HG03558 (cell line): ENCODE data around the gene GAK.

Experiments used
- ATAC-seq: cut with Tn5 transposase; IDR thresholded peaks from one replicate; pipeline ENCODE4 v1.9.1; 2021; ENCODE audit warnings: moderate number of reproducible peaks; ENCODE audit not compliant: unreplicated experiment; ENCODE audit errors: extremely low read depth

The GAK gene

DNA sequence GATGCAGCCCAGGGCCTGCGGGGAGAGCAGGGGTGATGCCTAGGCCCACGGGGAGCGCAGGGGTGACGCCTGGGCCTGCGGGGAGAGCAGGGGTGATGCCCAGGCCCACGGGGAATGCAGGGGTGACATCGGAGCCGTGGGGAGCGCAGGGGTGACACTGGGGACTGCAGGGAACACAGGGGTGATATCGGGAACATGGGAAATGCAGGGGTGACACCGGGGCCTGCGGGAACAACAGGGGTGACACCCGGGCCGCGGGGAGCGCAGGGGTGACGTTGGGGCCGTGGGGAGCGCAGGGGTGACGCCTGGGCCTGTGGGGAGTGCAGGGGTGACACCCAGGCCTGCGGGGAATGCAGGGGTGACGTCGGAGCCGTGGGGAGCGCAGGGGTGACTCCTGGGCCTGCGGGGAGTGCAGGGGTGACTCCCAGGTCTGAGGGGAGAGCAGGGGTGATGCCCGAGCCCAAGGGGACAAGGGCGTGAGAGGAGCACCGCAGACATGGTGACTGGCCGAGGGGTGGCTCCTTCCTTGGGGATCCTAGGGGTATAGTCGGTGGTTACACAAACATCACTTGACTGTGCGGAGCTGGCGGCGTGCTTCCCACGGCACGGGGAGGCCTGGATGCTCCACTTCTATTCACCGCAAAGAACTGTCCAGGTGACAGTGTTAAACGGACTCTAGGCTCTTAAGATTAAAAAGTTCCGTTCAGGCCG is 38.0 kb downstream of the GAK start:
- no peak for ATAC-seq

- no peak for ATAC-seq
Measured at GRCh38 chr4:893276-893994, 38.7 kb downstream of the GAK start.

GRCh38 chr4:892780-893179 is 39.3 kb downstream of the GAK start:
- ATAC-seq: no peak

DNA sequence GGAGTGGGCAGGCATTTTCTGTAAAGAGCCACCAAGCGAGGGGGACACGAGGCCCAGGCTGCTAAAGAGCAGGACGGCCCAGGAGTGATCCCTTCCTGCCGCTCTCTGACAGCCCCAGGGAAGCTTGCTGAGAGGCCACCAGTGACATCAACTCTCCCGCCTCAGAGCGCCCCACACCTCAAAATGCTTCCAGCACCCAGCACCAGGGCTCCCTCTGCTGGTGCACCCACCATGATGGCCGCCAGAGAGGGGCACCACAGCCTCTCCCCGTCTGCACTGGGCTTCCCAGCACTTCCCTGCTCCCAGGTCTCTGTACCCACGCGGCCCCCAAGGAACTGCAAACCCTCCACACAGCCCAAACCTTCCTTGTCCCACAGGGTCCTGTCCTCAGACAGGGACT is 40.4 kb downstream of the GAK start:
- ATAC-seq: no peak

- ATAC-seq: no peak
Measured at GRCh38 chr4:890036-890695, 42.0 kb downstream of the GAK start.

DNA sequence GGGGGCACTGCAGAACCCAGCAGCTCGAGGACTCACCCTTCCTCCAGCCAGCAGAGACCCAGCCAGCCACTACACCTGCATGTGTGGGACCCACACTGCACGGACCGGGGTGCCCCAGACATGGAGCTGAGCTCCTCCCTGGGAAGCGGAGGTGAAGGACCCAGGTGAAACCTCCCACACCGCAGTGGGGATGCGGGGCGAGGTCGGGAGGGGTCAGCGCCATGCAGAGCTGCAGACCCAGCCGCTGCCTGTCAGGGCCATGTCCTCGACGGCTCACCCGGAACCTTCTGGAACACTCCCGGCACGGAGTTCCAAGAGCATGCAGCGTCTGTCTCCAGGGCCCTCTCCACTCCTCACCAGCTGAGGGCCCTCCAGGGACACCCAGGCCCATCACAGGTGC is 42.6 kb downstream of the GAK start:
- no peak for ATAC-seq

- ATAC-seq: no peak
Measured at GRCh38 chr4:888029-888428, 44.1 kb downstream of the GAK start.

- ATAC-seq: no peak
Measured at GRCh38 chr4:887034-887763, 44.9 kb downstream of the GAK start.

DNA sequence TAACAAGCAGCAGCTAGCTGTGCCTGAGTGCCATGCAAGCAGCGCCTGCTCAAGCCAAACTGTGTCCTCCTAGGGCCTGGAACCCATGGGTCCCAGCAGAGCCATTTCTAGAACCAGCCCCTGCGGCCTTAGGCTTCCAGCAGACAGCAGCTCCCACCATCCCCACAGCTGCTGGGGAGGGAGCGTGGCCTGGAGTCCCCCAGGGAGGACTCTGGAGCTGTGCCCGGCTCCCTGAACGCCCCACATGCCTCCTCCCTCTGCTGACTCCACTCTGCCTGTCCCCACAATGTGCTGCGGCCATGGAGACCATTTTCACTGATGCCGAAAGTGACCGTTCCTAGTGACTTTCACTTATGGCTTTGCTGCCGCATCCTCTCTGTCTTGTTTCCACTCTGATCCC is 45.9 kb downstream of the GAK start:
- ATAC-seq: no peak

DNA sequence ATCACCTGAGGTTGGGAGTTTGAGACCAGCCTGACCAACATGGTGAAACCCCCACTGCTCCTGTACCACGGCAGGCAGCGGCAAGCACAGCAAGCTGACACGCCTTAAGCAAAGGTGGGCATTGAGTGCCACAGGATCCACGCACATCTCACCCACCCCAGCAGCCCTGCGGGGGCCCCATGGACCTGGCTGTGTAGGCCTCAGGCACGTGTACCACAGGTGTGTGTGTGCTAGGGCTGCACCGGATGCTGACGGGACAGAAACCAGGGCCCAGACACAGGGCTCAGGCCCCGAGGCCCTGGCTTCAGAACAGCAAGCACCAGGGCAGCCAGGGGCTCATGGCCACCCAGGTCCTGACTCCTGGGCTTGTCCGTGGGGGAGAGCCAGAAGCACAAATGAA is 46.8 kb downstream of the GAK start:
- no peak for ATAC-seq

- ATAC-seq: no peak
Measured at GRCh38 chr4:884896-885295, 47.2 kb downstream of the GAK start.

GRCh38 chr4:884259-884658 is 47.9 kb downstream of the GAK start:
- ATAC-seq: no peak

DNA sequence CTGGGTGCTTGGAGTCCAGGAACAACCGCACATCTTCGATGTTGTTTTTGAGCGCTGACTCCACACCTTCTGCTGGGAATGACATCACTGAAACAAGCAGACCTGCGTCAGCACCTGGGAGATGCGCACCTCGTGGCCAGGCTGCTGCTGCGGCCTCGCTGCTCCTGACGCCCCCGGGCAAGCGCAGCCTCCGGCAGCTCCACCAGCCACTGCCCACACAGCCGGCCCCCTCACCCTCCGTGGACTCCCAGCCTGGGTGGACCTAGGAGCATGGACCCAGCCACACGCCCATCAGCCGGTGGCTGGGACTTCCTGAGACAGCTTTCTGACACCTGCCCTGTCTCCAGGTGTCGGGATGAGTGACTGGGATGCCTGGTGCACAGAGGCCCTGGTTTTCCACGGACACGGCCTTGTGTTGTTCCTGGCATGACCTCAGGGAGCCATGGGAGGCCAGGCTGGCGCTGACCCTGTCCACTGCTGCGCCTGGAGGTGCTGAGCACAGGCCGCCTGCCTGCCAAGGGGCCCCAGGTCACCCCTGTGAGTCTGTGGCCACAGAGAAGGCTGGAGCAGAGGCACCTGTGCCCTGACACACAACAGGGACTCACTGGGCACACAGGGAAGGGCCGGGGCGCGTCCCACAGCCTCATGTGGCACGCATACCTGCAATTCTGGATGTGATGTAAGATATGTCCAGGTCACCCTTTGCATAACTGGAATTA is 48.6 kb downstream of the GAK start:
- ATAC-seq: no peak

DNA sequence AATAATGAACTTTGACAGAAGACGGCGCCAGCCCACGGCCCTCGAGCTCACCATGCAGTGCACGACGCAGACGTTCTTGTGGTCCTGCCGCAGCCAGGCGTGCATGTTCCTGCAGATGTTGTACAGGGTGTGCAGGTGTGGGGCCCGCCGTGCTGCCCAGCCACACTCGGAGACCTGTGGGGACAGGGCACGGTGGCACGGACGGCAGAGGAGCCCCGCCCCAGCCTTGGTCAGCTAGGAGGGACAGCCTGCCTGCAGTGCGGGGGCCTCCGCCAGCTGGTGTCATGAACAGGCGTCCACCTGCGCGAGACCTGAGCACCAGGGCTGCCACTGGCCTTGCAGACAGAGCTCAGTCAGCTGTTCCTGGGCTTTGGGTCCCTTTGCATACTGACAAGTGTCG is 49.5 kb downstream of the GAK start:
- no peak for ATAC-seq

- ATAC-seq: no peak
Measured at GRCh38 chr4:881709-882108, 50.4 kb downstream of the GAK start.

GRCh38 chr4:880684-881405 is 51.3 kb downstream of the GAK start:
- no peak for ATAC-seq

DNA sequence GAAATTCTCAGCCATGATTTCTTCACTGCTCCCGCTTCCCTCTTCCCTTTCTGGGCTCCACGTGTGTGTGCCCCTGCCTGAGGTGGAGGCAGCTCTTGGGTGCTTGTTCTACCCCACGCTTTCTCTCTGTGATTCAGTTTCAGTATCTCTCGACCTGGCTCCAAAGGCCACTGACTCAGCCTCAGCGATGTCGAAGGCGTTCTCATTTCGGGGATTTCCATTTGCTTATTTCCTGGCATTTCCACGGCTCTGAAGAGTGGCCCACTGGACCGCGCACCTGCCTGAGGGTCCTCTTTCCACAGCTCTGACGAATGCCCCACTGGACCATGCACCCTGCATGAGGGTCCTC is 52.4 kb downstream of the GAK start:
- no peak for ATAC-seq

DNA sequence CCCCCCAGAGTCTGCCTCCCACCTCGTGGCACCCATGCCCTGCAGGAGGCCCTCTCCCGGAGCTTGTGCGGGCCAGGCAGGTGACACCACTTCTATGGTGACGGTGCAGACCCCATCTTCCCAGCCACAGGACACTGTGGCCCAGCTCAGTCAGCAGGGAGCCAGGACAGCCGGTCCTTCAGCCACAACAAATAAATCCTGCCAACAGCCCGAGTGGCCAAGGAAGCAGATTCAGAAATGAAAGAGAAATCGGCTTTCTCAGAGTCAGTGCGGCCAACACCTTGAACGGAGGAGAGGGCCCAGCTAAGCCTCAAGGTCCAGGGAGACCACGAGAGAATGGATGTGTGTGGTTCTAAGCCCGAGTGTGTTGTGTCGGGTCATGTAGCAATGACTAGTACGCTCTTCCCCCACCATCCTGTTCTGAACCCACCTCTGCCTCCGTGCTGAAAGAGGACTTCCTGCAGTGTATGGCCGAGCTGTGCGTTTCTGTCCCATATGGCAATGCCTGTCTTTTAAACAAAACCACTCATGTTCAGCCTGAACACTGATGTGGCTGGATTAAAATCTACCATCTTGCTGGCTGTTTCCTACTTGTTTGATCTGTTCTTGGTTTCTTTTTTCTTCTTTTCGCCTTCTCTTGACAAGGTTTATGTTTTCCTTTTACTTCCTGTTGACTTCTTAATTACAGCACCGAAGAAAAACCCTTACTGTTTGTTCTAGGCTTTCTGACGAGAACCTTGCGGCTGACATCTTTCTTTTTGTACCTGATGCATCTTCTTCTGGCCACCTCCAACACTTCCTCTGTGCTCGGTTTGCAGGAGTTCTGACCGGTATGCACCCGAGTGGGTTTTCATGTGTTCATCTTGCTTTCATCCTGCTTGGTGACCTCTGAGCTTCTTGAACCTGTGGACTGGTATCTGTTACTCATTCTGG is 53.1 kb downstream of the GAK start:
- no peak for ATAC-seq

DNA sequence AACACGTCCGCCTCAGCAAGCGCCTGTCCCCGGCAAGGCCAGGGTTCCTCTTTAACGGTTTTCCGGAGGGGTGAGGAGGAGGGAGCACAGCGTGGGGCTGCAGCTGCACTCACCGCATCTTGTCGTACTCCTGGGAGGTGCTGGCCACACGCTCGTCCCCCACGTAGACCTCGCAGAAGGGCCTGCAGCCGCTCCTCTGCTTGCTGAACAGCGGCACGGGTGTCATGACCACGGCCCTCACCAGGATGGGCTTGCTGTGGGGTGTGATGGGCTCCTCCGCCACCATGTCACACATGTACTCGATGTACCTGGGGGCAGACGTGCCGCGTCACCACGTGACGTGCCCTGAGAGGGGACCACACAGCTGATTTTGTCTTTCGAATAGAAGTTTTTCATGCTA is 54.6 kb downstream of the GAK start:
- no peak for ATAC-seq
